Heart left ventricle (tissue), 13 donors: ENCODE data around the gene RALGAPA2.

Experiments
- POLR2A ChIP-seq, 2 donors: fragments of 450-650 bp; IDR thresholded peaks; one replicate each; pipeline ENCODE4 v1.6.1; 2017; ENCODE audit warnings: antibody characterized with exemption in 2 of 2, mild to moderate bottlenecking in 2 of 2, moderate library complexity in 2 of 2
- TF ChIP-seq, protein P1 (sequence below), 12 donors: fragments of 200-600 bp; sonication (generic) in 4 of 12; IDR thresholded peaks; one replicate each; pipeline versions ENCODE4 v1.5.0 to v1.8.0; 2018 to 2022; ENCODE audit warnings: antibody characterized with exemption in 12 of 12, mild to moderate bottlenecking in 5 of 12
- donor health status: ischemic (EF 13 %, LVEDD 7.1; RV severe dilation, severe dysfunction).
- donor health status: DM: no; HTN: yes; CAD: no.
- donor health status: DM: no; HTN: no; CAD: no.
- donor health status: ischemic (EF 25% LVEDD 6.9; RV normal size, moderate dysfunction).
- donor health status: ischemic (EF 25% LVEDD 5.7; RV mildly dilated, moderate dysfunction).
- donor health status: ischemic (EF 35%, LVEDD 5.7; RV mildly dilated, moderate dysfunction).
- donor health status: nonischemic (EF 11% LVEDD 7.7; RV severe dilation, severe dysfunction).
- donor health status: DM: yes; HTN: yes; CAD: no.
- donor health status: PGD.
- donor health status: ischemic (EF 29% LVEDD 5.4; RV normal size, mild dysfunction).
- donor health status: nonischemic (EF 23%, LVEDD 6.1; RV moderate dilation, normal function).

DNA sequence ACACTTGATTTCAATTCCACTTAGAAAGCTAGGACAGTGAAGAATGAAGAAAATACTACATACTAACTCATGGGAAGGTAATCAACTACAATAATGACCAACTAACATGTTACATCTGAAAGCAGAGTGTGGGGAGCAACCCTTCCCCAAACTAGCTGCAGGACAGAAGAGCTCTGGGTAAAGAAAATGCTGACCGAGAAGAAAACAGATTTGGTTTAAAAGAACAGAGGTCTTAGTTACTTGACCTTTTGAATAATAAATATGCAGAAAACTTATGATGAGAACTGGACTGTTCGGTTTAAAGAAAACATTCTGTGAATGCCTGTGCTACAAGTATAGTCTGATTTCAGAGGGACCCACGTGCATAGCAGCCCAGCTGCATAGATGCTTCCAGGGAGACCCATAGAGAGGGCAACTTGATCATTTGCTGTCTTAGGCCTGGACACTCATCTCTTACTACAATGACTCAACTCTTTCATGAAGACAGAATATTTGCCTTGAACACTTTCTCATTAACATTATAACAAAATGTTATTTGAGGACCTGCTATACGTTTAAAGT is 53.5 kb downstream of the RALGAPA2 start:
- TF ChIP-seq, protein P1, sequence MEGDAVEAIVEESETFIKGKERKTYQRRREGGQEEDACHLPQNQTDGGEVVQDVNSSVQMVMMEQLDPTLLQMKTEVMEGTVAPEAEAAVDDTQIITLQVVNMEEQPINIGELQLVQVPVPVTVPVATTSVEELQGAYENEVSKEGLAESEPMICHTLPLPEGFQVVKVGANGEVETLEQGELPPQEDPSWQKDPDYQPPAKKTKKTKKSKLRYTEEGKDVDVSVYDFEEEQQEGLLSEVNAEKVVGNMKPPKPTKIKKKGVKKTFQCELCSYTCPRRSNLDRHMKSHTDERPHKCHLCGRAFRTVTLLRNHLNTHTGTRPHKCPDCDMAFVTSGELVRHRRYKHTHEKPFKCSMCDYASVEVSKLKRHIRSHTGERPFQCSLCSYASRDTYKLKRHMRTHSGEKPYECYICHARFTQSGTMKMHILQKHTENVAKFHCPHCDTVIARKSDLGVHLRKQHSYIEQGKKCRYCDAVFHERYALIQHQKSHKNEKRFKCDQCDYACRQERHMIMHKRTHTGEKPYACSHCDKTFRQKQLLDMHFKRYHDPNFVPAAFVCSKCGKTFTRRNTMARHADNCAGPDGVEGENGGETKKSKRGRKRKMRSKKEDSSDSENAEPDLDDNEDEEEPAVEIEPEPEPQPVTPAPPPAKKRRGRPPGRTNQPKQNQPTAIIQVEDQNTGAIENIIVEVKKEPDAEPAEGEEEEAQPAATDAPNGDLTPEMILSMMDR (IDR thresholded peaks at IDR 0.05), result no peak
- no peak for TF ChIP-seq POLR2A (IDR thresholded peaks at IDR 0.05)
